GM18907 (cell line): ENCODE measurements around the gene DRD5.
"Not testable (repeated sequence)": the region's sequence is repeated elsewhere in the genome, so short reads cannot be mapped to it uniquely, and the experiment has no call there.

ENCODE experiments used
- ATAC-seq: cut with Tn5 transposase; IDR thresholded peaks from one replicate; pipeline ENCODE4 v1.9.1; 2021; ENCODE audit warnings: mild to moderate bottlenecking, moderate library complexity; ENCODE audit not compliant: unreplicated experiment

Gene DRD5

DNA sequence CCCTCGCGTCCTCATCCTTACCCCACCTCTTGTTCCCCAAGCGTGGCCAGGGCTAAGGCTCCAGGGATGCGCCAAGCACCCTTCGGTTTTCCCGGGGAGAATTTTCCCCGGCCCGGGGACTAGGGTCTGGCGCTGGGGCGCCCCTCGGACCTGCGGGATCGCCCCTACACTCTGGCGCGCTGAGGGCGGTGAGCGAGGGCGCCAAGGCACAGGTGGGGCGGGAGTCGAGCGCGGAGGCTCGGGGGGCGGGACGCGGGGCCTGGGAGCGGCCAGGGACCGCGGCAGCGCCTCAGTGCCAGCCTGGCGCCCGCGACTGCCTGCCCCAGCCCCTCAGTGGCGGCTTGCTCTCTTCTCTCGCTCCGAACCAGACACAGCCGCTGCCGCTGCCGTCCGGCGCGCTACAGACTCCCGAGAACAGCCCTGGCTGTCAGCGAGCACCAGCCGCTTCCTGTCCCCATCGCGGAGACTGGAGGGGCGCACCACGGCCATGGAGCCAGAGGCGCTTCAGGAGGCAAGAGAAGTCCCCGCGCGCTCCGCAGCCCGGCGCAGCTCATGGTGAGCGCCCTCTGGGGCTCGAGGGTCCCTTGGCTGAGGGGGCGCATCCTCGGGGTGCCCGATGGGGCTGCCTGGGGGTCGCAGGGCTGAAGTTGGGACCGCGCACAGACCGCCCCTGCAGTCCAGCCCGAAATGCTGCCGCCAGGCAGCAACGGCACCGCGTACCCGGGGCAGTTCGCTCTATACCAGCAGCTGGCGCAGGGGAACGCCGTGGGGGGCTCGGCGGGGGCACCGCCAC, at the start of gene DRD5:
Gene DRD5, plus strand, starts transcription at position 292 of the 793 bp plus-strand sequence. Its CDS starts 396 bp downstream, at position 688.
- ATAC-seq = no peak

DNA sequence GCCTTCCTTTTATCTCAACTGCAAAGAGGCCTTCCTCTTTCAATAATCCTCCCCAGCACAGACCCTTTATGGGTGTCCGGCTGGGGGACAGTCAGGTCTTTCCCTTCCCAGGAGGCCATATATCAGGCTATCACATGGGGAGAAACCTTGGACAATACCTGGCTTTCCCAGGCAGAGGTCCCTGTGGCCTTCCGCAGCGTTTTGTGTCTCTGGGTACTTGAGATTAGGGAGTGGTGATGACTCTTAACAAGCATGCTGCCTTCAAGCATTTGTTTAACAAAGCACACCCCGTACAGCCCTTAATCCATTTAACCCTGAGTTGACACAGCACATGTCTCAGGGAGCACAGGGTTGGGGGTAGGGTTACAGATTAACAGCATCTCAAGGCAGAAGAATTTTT, 49.2 kb upstream of the DRD5 start:
- not testable (repeated sequence) for ATAC-seq

DNA sequence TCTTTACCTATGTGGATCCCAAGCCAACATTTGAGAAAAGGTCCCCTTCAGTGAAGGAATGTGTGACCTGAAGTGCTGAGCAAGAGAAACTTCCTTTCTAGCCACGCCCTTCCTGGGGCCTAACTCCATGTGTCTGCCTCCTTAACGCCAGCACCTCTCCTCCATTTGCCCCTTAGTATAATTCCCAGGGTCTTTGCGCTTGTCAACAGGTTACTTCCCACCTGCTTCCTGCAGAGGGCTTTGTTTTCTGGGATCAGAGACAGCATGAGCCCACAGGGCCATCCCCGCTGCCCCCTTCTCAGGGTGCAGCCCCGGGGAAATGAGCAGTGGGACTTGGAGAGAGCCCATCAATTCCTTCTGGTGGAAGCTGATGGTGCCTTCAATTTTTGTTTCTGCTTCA, 45.9 kb upstream of the DRD5 start:
- ATAC-seq = no peak

DNA sequence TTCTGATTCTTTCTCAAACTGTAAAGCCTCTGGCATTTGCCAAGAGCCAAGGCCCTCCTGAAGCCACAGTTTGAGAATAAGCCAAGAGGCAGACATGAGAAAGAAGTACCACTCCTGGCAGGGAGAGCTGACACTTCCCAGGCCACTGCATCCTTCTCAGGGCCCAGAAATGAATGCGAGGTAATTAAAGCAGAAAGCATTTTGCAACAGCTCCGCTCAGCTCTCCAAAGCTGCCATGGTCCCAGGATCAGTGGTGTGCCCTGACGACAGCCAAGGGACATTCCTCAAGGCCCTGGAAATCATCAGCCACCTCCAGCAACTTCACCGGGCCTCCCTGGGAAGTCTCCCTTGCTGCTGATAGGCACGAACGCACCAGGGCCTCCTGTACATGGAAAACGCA, 44.2 kb upstream of the DRD5 start:
- not testable (repeated sequence) for ATAC-seq

DNA sequence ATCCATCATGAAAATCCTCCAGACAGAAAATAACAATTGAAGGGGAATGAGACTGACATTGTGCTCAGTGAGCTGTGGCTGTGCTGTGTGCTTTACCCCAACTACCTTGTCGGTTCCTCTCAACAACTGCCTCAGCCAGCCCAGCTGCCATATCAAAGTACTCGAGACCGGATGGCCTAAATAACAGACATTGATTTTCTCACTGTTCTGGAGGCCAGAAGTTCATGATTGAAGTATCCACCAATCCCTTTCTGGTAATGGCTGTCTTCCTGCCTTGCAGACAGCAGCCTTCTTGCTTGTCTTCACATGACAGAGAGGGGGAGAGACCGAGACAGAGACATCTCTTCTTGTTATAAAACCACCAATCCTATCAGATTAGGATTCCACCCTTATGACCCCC, 37.6 kb upstream of the DRD5 start:
- not testable (repeated sequence) for ATAC-seq

DNA sequence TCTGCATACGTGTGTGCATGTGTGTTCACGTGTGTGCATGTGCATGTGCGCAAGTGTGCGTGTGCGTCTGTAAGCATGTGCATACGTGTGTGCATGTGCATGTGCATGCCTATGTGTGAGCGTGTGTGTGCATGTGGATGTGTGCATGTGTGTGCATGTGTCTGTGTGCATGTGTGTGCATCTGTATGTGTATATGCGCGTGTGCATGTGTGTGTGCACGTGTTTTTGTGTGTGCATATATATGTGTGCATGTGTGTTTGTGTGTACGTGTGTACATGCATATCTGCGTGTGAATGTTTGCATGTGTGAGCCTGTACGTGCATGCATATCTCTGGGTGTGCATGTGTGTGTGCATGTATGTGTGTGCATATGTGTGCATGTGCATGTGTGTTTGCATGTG, 35.7 kb upstream of the DRD5 start:
- no peak for ATAC-seq

DNA sequence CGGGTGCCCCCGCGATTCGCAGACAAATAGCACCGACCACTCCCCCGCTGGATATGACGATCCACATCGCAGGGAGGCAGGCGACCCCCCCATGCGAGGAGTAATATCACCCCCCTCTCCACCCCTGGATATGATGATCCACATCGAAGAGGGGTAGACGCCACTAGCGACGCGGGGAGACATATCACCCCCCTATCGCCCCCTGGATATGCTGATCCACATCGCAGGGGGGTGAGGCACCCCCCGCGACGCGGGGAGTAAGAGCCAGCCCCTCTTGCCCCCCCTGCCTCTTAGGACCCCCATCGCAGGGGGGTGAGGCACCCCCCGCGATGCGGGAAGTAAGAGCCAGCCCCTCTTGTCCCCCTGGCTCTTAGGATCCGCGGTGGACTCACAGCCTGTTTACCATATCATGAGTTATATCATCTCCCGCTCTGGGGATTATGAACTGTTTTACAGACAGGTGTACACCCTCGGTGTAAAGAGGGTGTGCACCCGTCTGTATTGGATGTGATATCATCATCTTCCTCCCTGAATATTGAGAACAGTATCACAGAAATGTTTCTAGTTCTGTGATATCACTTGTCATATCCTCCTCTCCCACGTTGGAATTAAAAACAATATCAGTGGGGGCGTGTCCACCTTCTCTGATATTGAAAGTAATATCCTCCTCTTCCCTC, 22.7 kb upstream of the DRD5 start:
- ATAC-seq = no peak

DNA sequence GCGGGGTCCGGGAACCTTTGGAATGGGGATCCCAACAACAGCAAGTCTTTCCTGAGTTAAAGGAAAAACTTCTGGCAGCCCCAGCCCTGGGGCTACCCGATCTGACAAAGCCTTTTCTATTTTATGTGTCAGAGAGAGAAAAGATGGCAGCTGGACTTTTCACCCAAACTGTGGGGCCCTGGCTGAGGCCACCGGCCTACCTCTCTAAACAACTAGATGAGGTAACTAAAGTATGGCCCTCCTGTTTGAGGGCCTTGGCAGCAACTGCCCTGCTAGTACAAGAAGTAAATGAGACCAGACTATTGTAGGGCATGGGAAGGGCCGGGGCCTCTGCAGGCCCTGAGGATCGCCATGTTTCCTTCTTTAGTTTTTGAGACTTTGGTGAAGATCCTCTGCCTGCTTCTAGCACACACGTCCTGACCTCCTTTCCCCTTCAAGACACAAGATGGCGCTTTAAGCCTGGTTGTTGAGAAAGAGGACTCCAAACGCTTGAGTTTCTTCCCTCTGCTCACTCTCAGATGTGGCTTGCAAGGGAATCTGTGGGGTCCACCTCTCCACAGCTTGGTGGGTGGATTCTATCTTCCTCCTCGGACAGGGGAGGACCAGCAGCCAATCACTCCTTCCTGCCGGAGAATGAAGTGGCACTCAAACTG, 18.5 kb upstream of the DRD5 start:
- ATAC-seq = no peak

DNA sequence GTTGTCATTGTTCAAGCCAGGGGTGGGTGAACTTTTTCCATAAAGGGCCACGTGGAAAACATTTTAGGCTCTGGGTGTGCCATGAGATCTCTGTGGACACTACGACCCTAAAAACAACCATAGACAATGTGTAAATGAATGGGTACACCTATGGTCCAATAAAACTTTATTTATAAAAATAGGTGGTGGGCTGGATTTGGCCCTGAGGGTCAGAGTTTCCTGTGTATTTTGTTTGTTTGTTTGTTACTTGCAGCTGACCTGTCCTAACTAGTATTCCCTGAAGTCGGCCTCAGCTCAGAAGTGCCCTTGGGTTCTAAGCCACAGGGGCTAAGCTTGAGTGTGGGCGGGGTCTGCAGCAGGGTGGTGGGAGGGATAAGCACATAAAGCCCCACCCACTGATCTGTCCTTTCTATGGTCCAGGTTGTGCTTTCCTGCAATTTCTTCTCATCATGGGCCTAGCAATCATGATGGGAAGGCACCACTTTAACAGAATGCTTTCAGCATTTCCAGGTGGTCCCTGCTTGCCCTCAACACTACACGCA, 17.2 kb upstream of the DRD5 start:
- ATAC-seq = no peak

DNA sequence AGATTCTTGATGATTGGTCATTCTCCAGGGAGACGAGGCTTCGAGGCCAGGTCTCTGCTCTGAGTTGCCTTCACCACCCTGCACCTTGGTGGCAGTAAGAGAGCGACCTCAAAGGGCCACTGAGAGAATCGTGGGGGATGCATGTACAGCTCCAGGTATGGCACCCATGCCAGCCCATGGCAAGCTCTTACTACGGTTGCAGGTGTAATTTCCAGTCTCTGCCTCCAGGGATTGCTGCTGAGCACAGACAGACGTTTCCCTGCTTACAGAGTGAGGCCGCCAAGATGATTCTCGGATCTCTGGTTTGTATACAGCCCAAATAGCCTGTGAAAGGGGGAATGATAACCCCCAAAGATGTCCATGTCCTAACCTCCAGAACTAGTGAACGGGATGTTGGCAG, 16.3 kb upstream of the DRD5 start:
- ATAC-seq = no peak

DNA sequence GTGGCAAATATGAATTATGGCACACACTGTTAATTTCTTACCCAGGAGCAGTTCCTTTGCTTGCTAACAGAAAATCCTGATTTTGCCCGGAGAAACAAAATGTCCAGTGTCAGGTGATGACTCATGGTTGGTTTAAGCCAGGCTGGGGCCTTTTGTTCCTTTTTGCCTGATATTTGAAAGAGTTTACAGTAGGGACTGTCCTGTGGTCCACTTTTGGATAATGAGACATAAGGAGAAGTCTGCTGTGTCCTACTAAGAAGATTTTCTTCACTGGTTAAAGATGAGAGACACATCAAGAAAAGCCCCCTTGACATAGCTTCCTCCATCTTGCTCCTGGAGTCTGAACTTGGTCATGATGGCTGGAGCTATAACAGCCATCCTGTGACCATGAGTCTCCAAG, 12.1 kb upstream of the DRD5 start:
- ATAC-seq = no peak

DNA sequence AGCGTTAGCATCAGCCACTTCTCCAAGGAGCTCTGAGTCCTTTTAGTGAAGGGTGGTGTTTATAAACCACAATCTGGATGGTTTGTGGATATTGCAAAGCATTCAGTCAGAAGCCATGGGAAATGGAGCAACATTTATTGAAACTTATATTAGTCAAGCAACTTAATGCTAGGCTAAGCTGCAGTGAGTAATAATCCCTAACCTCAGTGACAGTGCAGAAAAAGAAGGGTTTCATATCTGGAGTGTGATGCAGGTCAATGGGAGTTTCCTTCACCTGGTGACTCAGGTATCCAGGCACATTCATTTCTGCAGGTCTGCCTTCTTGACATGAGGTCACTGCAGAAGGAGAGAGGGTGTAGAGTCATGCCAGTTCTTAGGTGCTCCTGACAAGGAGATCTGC, 10.4 kb upstream of the DRD5 start:
- ATAC-seq = no peak

DNA sequence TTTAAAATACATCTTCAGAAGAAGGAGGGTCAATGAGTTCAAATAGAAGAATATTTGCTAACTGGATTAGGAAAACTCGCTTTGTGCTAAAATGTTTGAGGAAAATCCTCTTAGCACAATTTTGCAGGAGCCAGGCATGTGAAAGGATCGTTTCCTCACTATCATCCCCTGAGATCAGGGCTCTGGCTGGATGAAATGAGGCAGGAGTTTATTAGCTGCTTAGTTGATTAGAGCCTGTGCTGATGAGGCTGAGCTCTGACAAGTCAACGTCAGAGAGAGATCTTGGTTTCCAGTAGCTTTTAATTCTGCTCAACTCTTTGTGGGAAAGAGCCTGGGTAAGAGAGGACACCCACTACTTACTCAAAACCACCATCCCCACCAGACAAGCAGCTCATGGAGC, 8.0 kb upstream of the DRD5 start:
- ATAC-seq = no peak

DNA sequence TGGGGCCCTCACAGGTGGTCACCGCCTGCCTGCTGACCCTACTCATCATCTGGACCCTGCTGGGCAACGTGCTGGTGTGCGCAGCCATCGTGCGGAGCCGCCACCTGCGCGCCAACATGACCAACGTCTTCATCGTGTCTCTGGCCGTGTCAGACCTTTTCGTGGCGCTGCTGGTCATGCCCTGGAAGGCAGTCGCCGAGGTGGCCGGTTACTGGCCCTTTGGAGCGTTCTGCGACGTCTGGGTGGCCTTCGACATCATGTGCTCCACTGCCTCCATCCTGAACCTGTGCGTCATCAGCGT, 652 bp downstream of the DRD5 start:
- no peak for ATAC-seq

DNA sequence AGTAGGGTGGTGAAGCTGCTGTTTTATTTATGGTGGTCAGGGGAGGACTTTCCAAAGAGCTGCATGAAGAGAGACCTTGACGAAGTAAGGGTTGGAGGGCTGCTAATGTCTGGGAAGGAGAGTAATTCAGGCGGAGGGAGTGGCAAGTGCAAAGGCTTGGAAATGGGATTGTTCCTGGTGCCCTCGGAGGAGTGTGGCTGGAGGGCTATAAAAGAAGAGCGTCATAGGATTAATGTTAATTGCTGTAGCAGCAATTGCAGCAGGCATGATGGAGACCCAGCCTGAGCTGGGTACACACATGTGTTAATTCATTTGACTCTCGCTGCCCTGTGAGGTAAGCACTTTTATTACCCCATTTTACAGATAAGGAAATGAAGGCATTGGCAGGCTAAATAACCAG, 4.5 kb downstream of the DRD5 start:
- ATAC-seq = not testable (repeated sequence)

DNA sequence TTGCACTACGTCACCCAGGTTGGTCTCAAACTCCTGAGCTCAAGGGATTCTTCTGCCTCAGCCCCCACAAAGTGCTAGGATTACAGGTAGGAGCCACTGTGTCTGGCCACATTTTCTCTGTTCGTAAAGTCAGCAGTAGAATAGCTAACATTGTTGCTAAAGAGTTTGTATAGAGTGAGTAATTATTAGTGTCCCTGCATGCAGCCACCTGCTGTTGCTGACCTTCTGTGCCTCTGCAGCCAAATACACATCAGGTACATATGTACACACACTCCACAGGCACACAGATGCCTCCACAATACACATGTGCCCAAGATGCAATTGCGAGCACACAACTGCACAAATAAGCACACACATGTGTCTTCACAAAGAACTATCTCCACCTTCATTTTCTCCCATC, 10.9 kb downstream of the DRD5 start:
- no peak for ATAC-seq

DNA sequence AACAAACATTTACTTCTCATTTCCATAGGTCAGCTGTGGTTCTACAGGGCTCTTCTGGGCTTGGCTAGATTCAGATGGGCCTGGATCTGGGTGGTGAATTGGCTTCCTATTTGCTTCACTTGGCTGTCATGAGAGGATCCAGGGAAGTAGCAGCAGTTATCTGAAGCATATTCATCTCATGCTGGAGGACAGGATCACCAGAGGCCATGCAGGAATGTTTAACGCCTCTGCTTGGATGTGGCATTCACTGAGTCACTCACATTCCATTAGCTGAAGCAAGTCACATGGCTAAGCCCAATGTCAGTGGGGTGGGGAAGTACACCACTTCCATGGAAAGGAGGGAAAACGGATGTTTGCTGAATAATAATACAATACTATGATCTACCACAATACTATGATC, 15.2 kb downstream of the DRD5 start:
- ATAC-seq = not testable (repeated sequence)

DNA sequence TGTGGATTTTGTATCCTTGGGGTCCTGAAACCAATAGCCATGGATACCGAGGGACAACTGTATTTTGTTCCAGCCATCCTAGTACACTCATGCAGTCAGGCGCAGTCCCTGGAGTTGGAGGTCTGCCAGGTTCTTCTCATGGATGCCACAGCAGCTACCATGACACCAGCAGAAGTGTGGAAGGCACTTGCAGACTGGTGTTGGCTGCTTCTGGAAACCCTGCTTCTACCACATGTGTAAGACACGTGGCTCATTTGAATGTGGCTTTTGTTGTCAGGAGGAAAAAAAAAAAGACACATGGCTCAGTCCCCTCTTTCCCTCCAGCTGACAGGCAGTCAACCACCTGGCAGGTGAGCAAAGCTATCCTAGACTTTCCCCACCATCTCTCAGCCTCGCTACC, 19.4 kb downstream of the DRD5 start:
- ATAC-seq = no peak

DNA sequence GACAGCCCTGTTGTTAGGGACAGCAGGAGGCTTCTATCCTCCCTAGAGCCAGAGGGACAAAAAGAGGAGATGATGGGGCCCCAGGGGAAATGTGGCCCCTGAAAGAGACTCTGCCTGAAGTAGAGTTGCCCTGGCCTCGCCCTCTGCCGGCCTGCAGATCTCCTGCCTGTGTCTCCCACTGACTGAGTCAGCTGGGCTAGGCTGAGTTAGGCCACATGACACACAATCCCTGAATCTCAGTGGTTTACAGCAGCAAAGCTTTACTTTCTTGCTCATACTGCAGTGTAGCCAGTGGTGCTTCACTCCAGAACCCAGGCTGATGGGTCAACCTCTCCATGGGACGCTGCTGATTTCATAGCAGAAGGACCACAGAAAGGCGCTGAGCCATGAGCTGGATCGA, 23.5 kb downstream of the DRD5 start:
- no peak for ATAC-seq

DNA sequence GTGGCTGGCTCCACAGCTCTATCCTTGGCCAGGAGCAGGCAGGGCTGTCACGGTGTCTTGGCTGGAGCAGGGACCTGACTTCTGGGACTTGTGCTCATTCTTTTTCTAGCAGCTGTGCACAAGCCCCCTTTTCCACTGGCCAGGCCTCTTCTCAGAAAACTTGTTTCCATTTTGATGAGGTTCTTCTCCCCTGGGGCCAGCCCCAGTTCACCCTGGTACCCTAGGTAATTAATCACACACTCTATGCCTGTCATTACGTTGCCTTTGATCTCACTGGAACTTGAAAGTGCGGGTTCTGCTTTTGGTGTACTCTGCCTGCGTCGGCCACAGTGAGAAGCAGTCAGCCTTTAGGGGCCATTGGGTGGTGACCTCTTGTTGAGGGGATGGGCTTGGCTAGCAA, 26.6 kb downstream of the DRD5 start:
- ATAC-seq = no peak

DNA sequence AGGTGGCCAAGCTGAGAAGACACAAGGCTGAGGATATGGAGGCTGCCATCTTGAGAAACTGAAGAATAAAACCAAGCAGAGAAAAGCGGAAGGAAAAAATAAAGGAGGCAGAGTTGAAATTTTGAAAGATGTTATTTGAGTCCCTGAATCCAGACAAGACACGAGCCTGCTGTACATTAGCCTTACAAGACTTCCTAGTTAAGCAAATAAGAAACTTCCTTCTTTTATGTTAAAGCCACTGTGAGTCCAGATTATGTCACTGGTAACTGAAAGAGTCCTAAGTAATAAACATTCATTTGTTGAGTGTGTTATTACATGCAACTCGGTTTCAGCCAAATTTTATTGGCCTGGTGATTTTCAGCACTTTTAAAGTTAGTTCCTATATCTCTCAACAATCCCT, 30.4 kb downstream of the DRD5 start:
- ATAC-seq = no peak
